Adrenal gland (tissue), 12 donors: Measurements from ENCODE around the gene FAM98B. TPM values are rescaled to one million over a fixed set of nuclear protein-coding genes. Genes with fewer than 3 reads are reported as not detected.

ENCODE experiments used
- DNase-seq, 7 donors: peaks; one replicate each; pipeline ENCODE4 v3.0.0-alpha.2; 2019 to 2020
- H3K27ac ChIP-seq, 5 donors: fragments of 200-600 bp; sonication (generic) in 4 of 5; 1 replicate in 3 of 5; 2 replicates in 2 of 5; pipeline versions ENCODE4 v1.5.1 to v1.8.0; 2016 to 2020; ENCODE audit warnings: mild to moderate bottlenecking in 1 of 5
- H3K27me3 ChIP-seq: fragments of 200-600 bp; 2 replicates; pipeline ENCODE4 v1.8.0; 2021
- H3K36me3 ChIP-seq, 2 donors: fragments of 200-600 bp; replicated peaks in 1 of 2; 1 replicate in 1 of 2; 2 replicates in 1 of 2; pipeline versions ENCODE4 v1.5.1 to v1.8.0; 2018 to 2022
- H3K4me1 ChIP-seq, 2 donors: fragments of 200-600 bp; replicated peaks in 1 of 2; 1 replicate in 1 of 2; 2 replicates in 1 of 2; pipeline versions ENCODE4 v1.5.1 to v1.8.0; 2018 to 2021
- H3K4me3 ChIP-seq, 4 donors: fragments of 200-600 bp; sonication (generic) in 3 of 4; one replicate each; pipeline ENCODE4 v1.5.1; 2016 to 2018
- H3K9me3 ChIP-seq, 3 donors: fragments of 200-600 bp; sonication (generic) in 1 of 3; replicated peaks in 1 of 3; 1 replicate in 2 of 3; 2 replicates in 1 of 3; pipeline versions ENCODE4 v1.5.1 to v1.8.0; 2016 to 2021
- CTCF ChIP-seq, 6 experiments: fragments of 450-650 bp in 4 of 6; fragments of 200-600 bp in 2 of 6; sonication (generic) in 1 of 6; IDR thresholded peaks; 1 replicate in 5 of 6; 2 replicates in 1 of 6; pipeline versions ENCODE4 v1.5.1 to v1.8.0; 2016 to 2021; ENCODE audit warnings: antibody characterized with exemption in 6 of 6, mild to moderate bottlenecking in 2 of 6, moderate library complexity in 1 of 6
- POLR2A ChIP-seq, 2 donors: fragments of 450-650 bp; IDR thresholded peaks; one replicate each; pipeline ENCODE4 v1.6.1; 2017; ENCODE audit warnings: antibody characterized with exemption in 2 of 2, mild to moderate bottlenecking in 2 of 2, moderate library complexity in 1 of 2
- WGBS, 4 donors: extraction: QIAGEN DNeasy Blood & Tissue Kit in 2 of 4; methylation state at CpG; one replicate each; pipeline versions ENCODE4 v1.1.5 to v1.1.7; 2013 to 2017; 5-methylcytosine and 5-hydroxymethylcytosine counted together
- intact Hi-C, 2 donors: fragments of 100-400 bp; cut with DNase I; formaldehyde crosslinking; loops; one replicate each; pipeline versions ENCODE4 v1.14.1 to v1.15.0; 2022 to 2023
- polyA plus RNA-seq, 3 donors: library from polyadenylated mRNA; stranded (reverse); fragments of 200-250 nt in 2 of 3; fragments of 350-450 nt in 1 of 3; fragmentation: Illumina TruSeq in 1 of 3; extraction: RNeasy Lipid Tissue Mini Kit (QIAGEN cat#74804) in 1 of 3; gene quantifications; one replicate each; pipeline ENCODE4 v1.2.3, GENCODE V29; 2013 to 2014
- total RNA-seq, 9 donors: library from RNA; depleted of rRNA in 4 of 9; stranded (reverse); fragments of >200 nt in 4 of 9; fragments of 120-200 nt in 1 of 9; fragmentation: NEBNext Ultra II Directional in 1 of 9; extraction: Animal tissue kit (Norgen Biotek cat#: 25700) in 1 of 9; gene quantifications; one replicate each; pipeline versions ENCODE4 v1.1.0 to v1.2.4, GENCODE V29; 2013 to 2023
- donor health status: healthy with polysubstance abuse.
- donor health status: Bipolar disorder and iron deficiency.
- donor health status: DM: yes; HTN: yes; CAD: no.
- donor health status: DM: no; HTN: no; CAD: no.
- donor health status: DM: no; HTN: no; CAD: no.
- donor health status: DM: yes; HTN: yes; CAD: no.

FAM98B gene
- total and polyA plus RNA-seq, 12 donors = 3.0 to 30.1 (median 12.3) TPM

- Histone ChIP-seq H3K27ac (no peak overlapping the region), H3K4me3 (no peak overlapping the region), H3K4me1 (no peaks in the 10 kb centered on the region), H3K27me3 (no peaks in the 10 kb centered on the region), H3K36me3 (no peaks in the 10 kb centered on the region), H3K9me3 (no peaks in the 10 kb centered on the region)
- TF ChIP-seq POLR2A (IDR thresholded peaks at IDR 0.05) (no peak), CTCF (IDR thresholded peaks at IDR 0.05) (no peak)
- intact Hi-C loops = loop anchor here (10.0 kb wide), 1 partner anchor 244 kb away; no protein-coding TSS in a partner anchor
- no peak for DNase-seq
- 79 to 89% (median 85%) methylated on average over 3 of the region's 3 CpGs for WGBS, 4 donors
Measured at GRCh38 chr15:38441130-38441519, 12.8 kb upstream of the FAM98B start.

GRCh38 chr15:38454696-38455090, 766 bp downstream of the FAM98B start:
- no peaks in the 10 kb centered on the region for H3K27me3 ChIP-seq
- TF ChIP-seq CTCF (IDR thresholded peaks at IDR 0.05) = no peak
- no peak for TF ChIP-seq POLR2A (IDR thresholded peaks at IDR 0.05)
- no peak for DNase-seq
- peak overlapping the region; percentile 80 to 92 (median 87) for H3K27ac ChIP-seq
- H3K4me3 ChIP-seq = peak overlapping the region; percentile 48 to 85 (median 68)
- H3K4me1 ChIP-seq = peaks cover 9 to 11% of the 10 kb centered on the region in 2 donors
- H3K9me3 ChIP-seq = no peaks in the 10 kb centered on the region
- intact Hi-C loops = no loop called here
- no peaks in the 10 kb centered on the region for H3K36me3 ChIP-seq
- WGBS, 4 donors = 0 to 1% (median 0%) methylated on average over 12 of the region's 12 CpGs

- no peaks in the 10 kb centered on the region for H3K27me3 ChIP-seq
- H3K27ac ChIP-seq = no peak overlapping the region
- H3K9me3 ChIP-seq = no peaks in the 10 kb centered on the region
- WGBS, 4 donors = 5 to 9% (median 7%) methylated on average over 4 of the region's 4 CpGs
- no peak for TF ChIP-seq POLR2A (IDR thresholded peaks at IDR 0.05)
- no peak for TF ChIP-seq CTCF (IDR thresholded peaks at IDR 0.05)
- intact Hi-C loops = no loop called here
- peak overlapping the region in 2 of 4 donors; percentile 57 to 85 for H3K4me3 ChIP-seq
- DNase-seq = no peak
- H3K36me3 ChIP-seq = no peaks in the 10 kb centered on the region
- peaks cover 9 to 11% of the 10 kb centered on the region in 2 donors for H3K4me1 ChIP-seq
Measured at GRCh38 chr15:38455092-38455491, 1.2 kb downstream of the FAM98B start.

DNA sequence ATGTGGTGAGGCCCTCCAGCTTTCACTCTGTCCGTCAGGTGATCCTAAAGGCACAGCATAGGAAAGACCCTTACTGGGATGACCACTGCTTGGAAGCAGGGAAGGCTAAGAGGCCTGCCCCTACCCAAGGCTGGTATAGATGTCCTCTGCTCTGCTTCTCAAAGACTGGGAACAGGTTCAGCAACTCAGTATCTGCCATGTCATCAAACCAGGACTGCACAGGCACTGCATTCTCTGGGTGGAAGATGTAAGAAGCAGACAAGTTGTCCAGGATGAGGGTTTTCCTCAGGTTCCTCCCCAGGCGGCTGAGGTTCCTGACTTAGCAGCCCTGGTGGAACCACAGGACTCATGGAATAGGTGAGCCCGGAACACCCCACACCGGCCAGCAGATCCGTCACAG, 4.7 kb downstream of the FAM98B start:
- 97 to 100% (median 99%) methylated on average over 2 to 5 of the region's 5 CpGs for WGBS, 4 donors
- no peaks in the 10 kb centered on the region for H3K36me3 ChIP-seq
- no peaks in the 10 kb centered on the region for H3K9me3 ChIP-seq
- H3K27me3 ChIP-seq = no peaks in the 10 kb centered on the region
- TF ChIP-seq POLR2A (IDR thresholded peaks at IDR 0.05) (no peak), CTCF (IDR thresholded peaks at IDR 0.05) (no peak)
- peaks cover 9 to 14% of the 10 kb centered on the region in 2 donors for H3K4me1 ChIP-seq
- H3K27ac ChIP-seq = no peak overlapping the region
- no peak overlapping the region for H3K4me3 ChIP-seq
- intact Hi-C loops = no loop called here
- DNase-seq = no peak
